B cell (primary cell): ENCODE data around the gene XIAP. TPM values are rescaled to one million over a fixed set of nuclear protein-coding genes. Genes with fewer than 3 reads are reported as not detected.
"Not testable (repeated sequence)": the region's sequence is repeated elsewhere in the genome, so short reads cannot be mapped to it uniquely, and the experiment has no call there.

Source experiments
- ATAC-seq: fragments of 200-7000 bp; cut with Tn5 transposase; one replicate; pipeline ENCODE4 v1.10.0; 2021; ENCODE audit warnings: low read depth, mild to moderate bottlenecking, moderate number of reproducible peaks, moderate library complexity
- CTCF ChIA-PET: fragments of 350-600 bp; sonication (Branson Sonifier 250); formaldehyde crosslinking; loops from one replicate; lab custom pipeline; 2021; ENCODE audit warnings: antibody characterized with exemption, inconsistent platforms; lab: Charles Lee
- POLR2A ChIA-PET: fragments of 350-600 bp; sonication (Branson Sonifier 250); formaldehyde crosslinking; loops from one replicate; lab custom pipeline; 2021; ENCODE audit warnings: antibody characterized with exemption; lab: Charles Lee
- DNase-seq: peaks from one replicate; pipeline ENCODE4 v3.0.0; 2013
- H2AFZ ChIP-seq: 2 replicates; pipeline ENCODE4 v1.6.1; 2012; ENCODE audit warnings: mild to moderate bottlenecking, low read depth, low read length; ENCODE audit not compliant: insufficient read depth, poor library complexity, severe bottlenecking
- H3K27ac ChIP-seq, 2 donors: 1 replicate in 1 of 2; 2 replicates in 1 of 2; pipeline ENCODE4 v1.5.1; 2012 to 2013; ENCODE audit warnings: low read length in 2 of 2, mild to moderate bottlenecking in 2 of 2, moderate library complexity in 1 of 2
- H3K27me3 ChIP-seq, 4 experiments: fragments of 200-600 bp in 1 of 4; sonication (generic) in 1 of 4; replicated peaks in 1 of 4; 1 replicate in 2 of 4; 2 replicates in 2 of 4; pipeline versions ENCODE4 v1.6.1 to v1.7.0; 2013 to 2016; ENCODE audit warnings: low read length in 3 of 4, mild to moderate bottlenecking in 2 of 4, mixed read lengths in 1 of 4, moderate library complexity in 1 of 4; ENCODE audit not compliant: insufficient read depth in 4 of 4, control insufficient read depth in 3 of 4; ENCODE audit errors: control extremely low read depth in 1 of 4
- H3K36me3 ChIP-seq, 2 experiments: replicated peaks in 1 of 2; 1 replicate in 1 of 2; 2 replicates in 1 of 2; pipeline versions ENCODE4 v1.6.1 to v1.7.1; 2013; ENCODE audit warnings: low read length in 1 of 2; ENCODE audit not compliant: insufficient read depth in 2 of 2, control insufficient read depth in 1 of 2; ENCODE audit errors: control extremely low read depth in 1 of 2, extremely low read depth in 1 of 2
- H3K4me1 ChIP-seq, 2 donors: fragments of 200-600 bp in 1 of 2; sonication (generic) in 1 of 2; 1 replicate in 1 of 2; 2 replicates in 1 of 2; pipeline versions ENCODE4 v1.5.1 to v1.6.1; 2013 to 2017; ENCODE audit warnings: low read length in 2 of 2; ENCODE audit not compliant: control insufficient read depth in 2 of 2, insufficient read depth in 2 of 2
- H3K4me2 ChIP-seq: replicated peaks from 2 replicates; pipeline ENCODE3; 2012; ENCODE audit warnings: mild to moderate bottlenecking, low read depth, low read length; ENCODE audit not compliant: poor library complexity, severe bottlenecking
- H3K4me3 ChIP-seq, 5 experiments: fragments of 200-600 bp in 1 of 5; sonication (generic) in 1 of 5; 1 replicate in 3 of 5; 2 replicates in 2 of 5; pipeline versions ENCODE4 v1.5.1 to v1.7.0; 2011 to 2016; ENCODE audit warnings: low read length in 4 of 5, mild to moderate bottlenecking in 4 of 5, low read depth in 2 of 5, control low read depth in 1 of 5, moderate library complexity in 1 of 5; ENCODE audit not compliant: insufficient read depth in 1 of 5; ENCODE audit errors: control extremely low read depth in 1 of 5, extremely low read depth in 1 of 5
- H3K79me2 ChIP-seq: fragments of 200-600 bp; sonication (generic); one replicate; pipeline ENCODE4 v1.6.0; 2016; ENCODE audit warnings: low read length; ENCODE audit not compliant: control insufficient read depth, insufficient read depth
- H3K9ac ChIP-seq: fragments of 200-600 bp; sonication (generic); 2 replicates; pipeline ENCODE4 v1.6.1; 2017; ENCODE audit warnings: mild to moderate bottlenecking, low read length, moderate library complexity
- H3K9me3 ChIP-seq, 3 donors: one replicate each; pipeline versions ENCODE4 v1.6.1 to v1.7.1; 2013; ENCODE audit warnings: low read length in 2 of 3; ENCODE audit not compliant: control insufficient read depth in 2 of 3, insufficient read depth in 1 of 3; ENCODE audit errors: control extremely low read depth in 1 of 3
- H4K20me1 ChIP-seq: 2 replicates; pipeline ENCODE4 v1.6.0; 2012; ENCODE audit warnings: mild to moderate bottlenecking, low read length; ENCODE audit not compliant: insufficient read depth, control insufficient read depth, poor library complexity, severe bottlenecking
- H3K27ac Mint-ChIP-seq: one replicate; pipeline ENCODE4 v1.8.0; 2021; ENCODE audit warnings: mixed read lengths
- H3K27me3 Mint-ChIP-seq: one replicate; pipeline ENCODE4 v1.8.0; 2021; ENCODE audit warnings: mixed read lengths
- H3K4me1 Mint-ChIP-seq: one replicate; pipeline ENCODE4 v1.8.0; 2021; ENCODE audit warnings: mixed read lengths
- H3K4me3 Mint-ChIP-seq: one replicate; pipeline ENCODE4 v1.8.0; 2021; ENCODE audit warnings: mixed read lengths
- H3K9me3 Mint-ChIP-seq: one replicate; pipeline ENCODE4 v1.8.0; 2022; ENCODE audit warnings: mixed read lengths; ENCODE audit not compliant: insufficient read depth
- EZH2 ChIP-seq: IDR thresholded peaks from 2 replicates; pipeline ENCODE4 v1.6.1; 2012; ENCODE audit warnings: borderline replicate concordance, low read depth, mild to moderate bottlenecking, moderate library complexity, low read length; ENCODE audit not compliant: insufficient read depth, poor library complexity, severe bottlenecking
- WGBS: methylation state at CpG from one replicate; pipeline ENCODE4 v1.1.5; 2013; ENCODE audit warnings: missing lambda C conversion rate; ENCODE audit not compliant: insufficient coverage; 5-methylcytosine and 5-hydroxymethylcytosine counted together
- intact Hi-C: fragments of 100-400 bp; cut with micrococcal nuclease; formaldehyde crosslinking; loops from one replicate; pipeline ENCODE4 v1.10.0; 2022
- polyA plus RNA-seq: library from polyadenylated mRNA; depleted of rRNA; stranded (reverse); fragments of >200 nt; gene quantifications from 2 replicates; pipeline ENCODE4 v1.2.3, GENCODE V29; 2012
- total RNA-seq, 2 donors: library from RNA; stranded (reverse); fragments of 120-200 nt in 1 of 2; gene quantifications; 1 replicate in 1 of 2; 2 replicates in 1 of 2; pipeline versions ENCODE4 v1.2.3 to v1.2.4, GENCODE V29; 2013 to 2022
- TF ChIP-seq, protein P1 (sequence below): fragments of 200-600 bp; IDR thresholded peaks from one replicate; pipeline ENCODE4 v1.8.0; 2022; ENCODE audit warnings: antibody characterized with exemption, mild to moderate bottlenecking

Gene XIAP
- total and polyA plus RNA-seq, 2 donors (not counting 1 experiment from before 2014, with no cell fraction given), result 9.2 to 36.2 TPM

DNA sequence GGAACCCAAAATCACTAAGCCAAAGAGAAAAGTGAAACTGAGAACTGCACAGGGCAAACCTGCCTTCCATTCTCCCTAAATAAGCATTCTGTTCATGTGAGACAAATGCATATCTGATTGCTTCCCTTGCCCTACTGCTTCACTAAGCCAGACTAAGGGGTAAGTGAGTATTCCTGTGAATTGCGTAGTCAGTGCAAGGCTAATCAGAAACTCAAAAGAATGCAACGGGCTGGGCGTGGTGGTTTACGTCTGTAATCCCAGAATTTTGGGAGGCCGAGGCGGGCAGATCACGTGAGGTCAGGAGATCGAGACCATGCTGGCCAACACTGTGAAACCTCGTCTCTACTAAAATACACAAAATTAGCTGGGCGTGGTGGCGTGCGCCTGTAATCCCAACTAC lies 10.8 kb upstream of the XIAP start:
- H3K4me2 ChIP-seq, result no peak overlapping the region
- no peak overlapping the region for H2AFZ ChIP-seq
- ChIA-PET CTCF (no interaction called here), POLR2A (no interaction called here)
- H3K4me1 ChIP-seq, result no peaks in the 10 kb centered on the region
- H3K27ac Mint-ChIP-seq, result no peak overlapping the region
- no peaks in the 10 kb centered on the region for H4K20me1 ChIP-seq
- no peak overlapping the region for H3K27ac ChIP-seq
- no peaks in the 10 kb centered on the region for H3K27me3 ChIP-seq
- no peak for ATAC-seq
- intact Hi-C loops, result no loop called here
- 100% methylated on average over 6 of the region's 12 CpGs for WGBS
- no peak overlapping the region for H3K4me3 ChIP-seq
- peaks cover 2% of the 10 kb centered on the region for H3K4me1 Mint-ChIP-seq
- H3K36me3 ChIP-seq, result no peaks in the 10 kb centered on the region
- DNase-seq, result no peak
- no peak overlapping the region for H3K4me3 Mint-ChIP-seq
- H3K9me3 ChIP-seq, result no peaks in the 10 kb centered on the region
- H3K79me2 ChIP-seq, result no peaks in the 10 kb centered on the region
- no peaks in the 10 kb centered on the region for H3K9me3 Mint-ChIP-seq
- H3K27me3 Mint-ChIP-seq, result no peaks in the 10 kb centered on the region
- TF ChIP-seq, protein P1, sequence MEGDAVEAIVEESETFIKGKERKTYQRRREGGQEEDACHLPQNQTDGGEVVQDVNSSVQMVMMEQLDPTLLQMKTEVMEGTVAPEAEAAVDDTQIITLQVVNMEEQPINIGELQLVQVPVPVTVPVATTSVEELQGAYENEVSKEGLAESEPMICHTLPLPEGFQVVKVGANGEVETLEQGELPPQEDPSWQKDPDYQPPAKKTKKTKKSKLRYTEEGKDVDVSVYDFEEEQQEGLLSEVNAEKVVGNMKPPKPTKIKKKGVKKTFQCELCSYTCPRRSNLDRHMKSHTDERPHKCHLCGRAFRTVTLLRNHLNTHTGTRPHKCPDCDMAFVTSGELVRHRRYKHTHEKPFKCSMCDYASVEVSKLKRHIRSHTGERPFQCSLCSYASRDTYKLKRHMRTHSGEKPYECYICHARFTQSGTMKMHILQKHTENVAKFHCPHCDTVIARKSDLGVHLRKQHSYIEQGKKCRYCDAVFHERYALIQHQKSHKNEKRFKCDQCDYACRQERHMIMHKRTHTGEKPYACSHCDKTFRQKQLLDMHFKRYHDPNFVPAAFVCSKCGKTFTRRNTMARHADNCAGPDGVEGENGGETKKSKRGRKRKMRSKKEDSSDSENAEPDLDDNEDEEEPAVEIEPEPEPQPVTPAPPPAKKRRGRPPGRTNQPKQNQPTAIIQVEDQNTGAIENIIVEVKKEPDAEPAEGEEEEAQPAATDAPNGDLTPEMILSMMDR, result no peak
- TF ChIP-seq EZH2, result no peak
- no peak overlapping the region for H3K9ac ChIP-seq

DNA sequence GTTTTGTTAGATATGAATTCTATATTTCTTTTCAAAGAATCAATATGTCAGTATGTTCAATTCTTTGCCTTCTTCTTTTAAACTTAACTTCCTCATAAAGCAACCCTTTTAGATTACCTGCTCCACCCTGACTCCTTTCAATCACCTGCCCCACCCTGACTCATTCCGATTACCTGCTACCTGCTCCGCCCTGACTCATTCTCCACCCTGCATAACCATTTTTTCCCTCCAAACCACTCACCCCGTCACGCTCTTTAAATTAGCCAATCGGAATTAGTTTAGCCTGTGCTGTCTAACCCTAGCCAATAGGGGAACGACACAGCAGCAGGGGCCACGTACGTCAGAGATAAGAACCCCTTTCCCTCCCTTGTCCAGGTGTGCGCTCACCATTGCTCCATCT lies 9.9 kb upstream of the XIAP start:
- H3K27me3 Mint-ChIP-seq, H4K20me1 ChIP-seq, H2AFZ ChIP-seq, CTCF ChIA-PET, H3K27ac Mint-ChIP-seq, H3K27ac ChIP-seq, H3K4me1 Mint-ChIP-seq, H3K79me2 ChIP-seq, DNase-seq, H3K4me2 ChIP-seq, POLR2A ChIA-PET, ATAC-seq, H3K9me3 Mint-ChIP-seq, H3K4me3 ChIP-seq, H3K27me3 ChIP-seq, H3K9ac ChIP-seq, H3K4me3 Mint-ChIP-seq, intact Hi-C loops, H3K36me3 ChIP-seq, H3K9me3 ChIP-seq, H3K4me1 ChIP-seq: not testable (repeated sequence)
- 84% methylated on average over 5 of the region's 9 CpGs for WGBS
